Testis (tissue), 2 donors: ENCODE measurements around the gene GLT1D1.

Source experiments
- CTCF ChIP-seq, 3 experiments: fragments of 450-650 bp in 2 of 3; fragments of 200-600 bp in 1 of 3; sonication (generic) in 1 of 3; IDR thresholded peaks; one replicate each; pipeline ENCODE4 v1.5.1; 2016 to 2019; ENCODE audit warnings: antibody characterized with exemption in 3 of 3, mild to moderate bottlenecking in 2 of 3, moderate library complexity in 1 of 3
- POLR2A ChIP-seq: fragments of 450-650 bp; IDR thresholded peaks from one replicate; pipeline ENCODE4 v1.6.1; 2017; ENCODE audit warnings: antibody characterized with exemption, mild to moderate bottlenecking, moderate library complexity

DNA sequence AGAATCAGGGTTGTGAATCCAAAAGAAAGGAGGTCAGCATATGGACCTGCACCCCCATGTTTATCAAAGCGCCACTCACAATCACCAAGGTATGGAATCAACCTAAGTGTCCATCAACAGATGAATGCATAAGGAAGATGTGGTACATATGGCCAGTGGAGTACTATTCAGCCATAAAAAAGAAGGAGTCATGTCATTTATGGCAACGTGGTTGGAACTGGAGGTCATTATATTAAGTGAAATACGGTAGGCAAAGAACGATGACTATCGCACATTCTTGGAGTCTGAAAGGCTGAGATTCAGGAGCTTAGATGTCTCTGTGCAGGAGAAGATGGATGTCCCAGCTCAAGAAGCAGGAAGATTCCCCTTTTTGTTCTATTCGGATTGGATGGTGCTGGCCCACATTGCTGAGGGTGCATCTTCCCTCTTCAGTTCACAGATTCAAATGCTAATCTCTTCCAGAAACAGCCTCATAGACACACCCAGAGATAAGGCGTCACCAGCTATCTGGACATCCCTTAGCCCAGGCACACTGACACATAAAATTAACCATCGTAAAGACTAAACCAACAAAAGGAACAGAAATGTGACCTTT lies 108.1 kb downstream of the GLT1D1 start:
- TF ChIP-seq POLR2A (no peak), CTCF (IDR thresholded peaks at IDR 0.05) (no peak)
